HL-60 (cell line): Measurements from ENCODE around the gene DIS3L2.

ENCODE experiments used
- DNase-seq, 2 experiments: peaks; one replicate each; pipeline ENCODE4 v3.0.0-alpha.2; 2010 to 2020; ENCODE audit warnings: low read depth in 1 of 2, low spot score in 1 of 2
- H3K27ac ChIP-seq: fragments of 250-450 bp; sonication (Bioruptor Pico); replicated peaks from 2 replicates; pipeline ENCODE4 v1.5.1; 2020; ENCODE audit warnings: mild to moderate bottlenecking, moderate library complexity
- H3K27me3 ChIP-seq: fragments of 250-450 bp; sonication (Bioruptor Pico); 2 replicates; pipeline ENCODE4 v1.5.1; 2021; ENCODE audit warnings: mild to moderate bottlenecking, moderate library complexity; ENCODE audit not compliant: insufficient read depth, poor library complexity, severe bottlenecking
- H3K4me3 ChIP-seq: replicated peaks from 2 replicates; pipeline ENCODE4 v1.5.1; 2011; ENCODE audit warnings: mild to moderate bottlenecking, control low read depth, low read length; ENCODE audit not compliant: insufficient read depth
- GABPA ChIP-seq: IDR thresholded peaks from 2 replicates; pipeline ENCODE4 v1.6.1; 2012; ENCODE audit warnings: low read depth
- POLR2AphosphoS5 ChIP-seq: IDR thresholded peaks from 2 replicates; pipeline ENCODE4 v1.6.1; 2012; ENCODE audit warnings: low read depth
- SPI1 ChIP-seq: IDR thresholded peaks from 2 replicates; pipeline ENCODE4 v1.6.1; 2012; ENCODE audit warnings: low read depth, mild to moderate bottlenecking, borderline replicate concordance
- TF ChIP-seq, protein P1 (sequence below): IDR thresholded peaks from 2 replicates; pipeline ENCODE4 v1.6.1; 2012; ENCODE audit warnings: low read depth; ENCODE audit not compliant: insufficient replicate concordance
- TF ChIP-seq, protein P2 (sequence below): IDR thresholded peaks from one replicate; pipeline ENCODE4 v1.5.1; 2011; ENCODE audit warnings: low read length, control low read depth, inconsistent platforms; ENCODE audit not compliant: insufficient read depth

DIS3L2 gene

DNA sequence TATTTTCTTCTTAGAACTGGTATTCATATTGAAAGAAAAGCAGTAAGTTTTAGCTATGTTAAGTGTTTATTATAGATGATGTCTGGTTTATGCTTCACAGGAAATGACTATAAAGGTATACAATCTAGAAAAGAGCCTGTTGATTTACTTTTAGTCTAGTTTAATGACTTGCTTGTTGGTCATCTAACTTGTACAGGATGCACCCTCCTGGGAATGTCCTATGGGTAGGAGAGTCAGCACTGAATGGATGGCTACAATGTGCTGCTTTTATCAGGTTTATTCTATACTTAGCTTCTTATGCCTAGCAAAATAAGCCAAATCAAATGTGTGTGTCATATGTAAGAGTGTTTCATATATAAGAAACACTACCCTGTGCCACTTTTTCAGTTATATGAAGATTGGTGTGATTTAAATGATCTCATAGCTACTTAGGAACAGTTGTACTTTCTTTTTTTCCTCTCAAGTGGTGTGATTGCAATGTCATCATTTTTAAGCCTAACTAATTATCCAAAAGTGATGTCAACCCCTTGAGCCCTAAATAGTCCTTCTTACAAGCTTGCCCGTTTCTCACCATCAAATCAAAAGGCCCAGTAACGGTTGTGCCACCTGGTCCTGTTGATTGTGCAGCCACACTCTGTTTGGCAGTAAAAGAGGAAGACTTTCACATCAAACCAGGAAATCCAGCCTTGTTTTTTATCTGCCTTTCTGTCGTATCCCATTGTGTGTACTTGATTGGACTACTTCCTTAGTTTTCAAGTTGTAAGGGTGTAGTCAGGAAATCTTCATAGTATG, 176.0 kb downstream of the DIS3L2 start:
- no peak for TF ChIP-seq GABPA
- TF ChIP-seq, protein P1, sequence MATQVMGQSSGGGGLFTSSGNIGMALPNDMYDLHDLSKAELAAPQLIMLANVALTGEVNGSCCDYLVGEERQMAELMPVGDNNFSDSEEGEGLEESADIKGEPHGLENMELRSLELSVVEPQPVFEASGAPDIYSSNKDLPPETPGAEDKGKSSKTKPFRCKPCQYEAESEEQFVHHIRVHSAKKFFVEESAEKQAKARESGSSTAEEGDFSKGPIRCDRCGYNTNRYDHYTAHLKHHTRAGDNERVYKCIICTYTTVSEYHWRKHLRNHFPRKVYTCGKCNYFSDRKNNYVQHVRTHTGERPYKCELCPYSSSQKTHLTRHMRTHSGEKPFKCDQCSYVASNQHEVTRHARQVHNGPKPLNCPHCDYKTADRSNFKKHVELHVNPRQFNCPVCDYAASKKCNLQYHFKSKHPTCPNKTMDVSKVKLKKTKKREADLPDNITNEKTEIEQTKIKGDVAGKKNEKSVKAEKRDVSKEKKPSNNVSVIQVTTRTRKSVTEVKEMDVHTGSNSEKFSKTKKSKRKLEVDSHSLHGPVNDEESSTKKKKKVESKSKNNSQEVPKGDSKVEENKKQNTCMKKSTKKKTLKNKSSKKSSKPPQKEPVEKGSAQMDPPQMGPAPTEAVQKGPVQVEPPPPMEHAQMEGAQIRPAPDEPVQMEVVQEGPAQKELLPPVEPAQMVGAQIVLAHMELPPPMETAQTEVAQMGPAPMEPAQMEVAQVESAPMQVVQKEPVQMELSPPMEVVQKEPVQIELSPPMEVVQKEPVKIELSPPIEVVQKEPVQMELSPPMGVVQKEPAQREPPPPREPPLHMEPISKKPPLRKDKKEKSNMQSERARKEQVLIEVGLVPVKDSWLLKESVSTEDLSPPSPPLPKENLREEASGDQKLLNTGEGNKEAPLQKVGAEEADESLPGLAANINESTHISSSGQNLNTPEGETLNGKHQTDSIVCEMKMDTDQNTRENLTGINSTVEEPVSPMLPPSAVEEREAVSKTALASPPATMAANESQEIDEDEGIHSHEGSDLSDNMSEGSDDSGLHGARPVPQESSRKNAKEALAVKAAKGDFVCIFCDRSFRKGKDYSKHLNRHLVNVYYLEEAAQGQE = no peak
- TF ChIP-seq SPI1 = peak; percentile 46; the same call in 1 of the 2 replicates
- no peak for TF ChIP-seq POLR2AphosphoS5
- TF ChIP-seq, protein P2, sequence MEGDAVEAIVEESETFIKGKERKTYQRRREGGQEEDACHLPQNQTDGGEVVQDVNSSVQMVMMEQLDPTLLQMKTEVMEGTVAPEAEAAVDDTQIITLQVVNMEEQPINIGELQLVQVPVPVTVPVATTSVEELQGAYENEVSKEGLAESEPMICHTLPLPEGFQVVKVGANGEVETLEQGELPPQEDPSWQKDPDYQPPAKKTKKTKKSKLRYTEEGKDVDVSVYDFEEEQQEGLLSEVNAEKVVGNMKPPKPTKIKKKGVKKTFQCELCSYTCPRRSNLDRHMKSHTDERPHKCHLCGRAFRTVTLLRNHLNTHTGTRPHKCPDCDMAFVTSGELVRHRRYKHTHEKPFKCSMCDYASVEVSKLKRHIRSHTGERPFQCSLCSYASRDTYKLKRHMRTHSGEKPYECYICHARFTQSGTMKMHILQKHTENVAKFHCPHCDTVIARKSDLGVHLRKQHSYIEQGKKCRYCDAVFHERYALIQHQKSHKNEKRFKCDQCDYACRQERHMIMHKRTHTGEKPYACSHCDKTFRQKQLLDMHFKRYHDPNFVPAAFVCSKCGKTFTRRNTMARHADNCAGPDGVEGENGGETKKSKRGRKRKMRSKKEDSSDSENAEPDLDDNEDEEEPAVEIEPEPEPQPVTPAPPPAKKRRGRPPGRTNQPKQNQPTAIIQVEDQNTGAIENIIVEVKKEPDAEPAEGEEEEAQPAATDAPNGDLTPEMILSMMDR = no peak
- DNase-seq = peak in 1 of 2 experiments; percentile 18
- Histone ChIP-seq H3K27ac (no peak overlapping the region), H3K4me3 (no peak overlapping the region), H3K27me3 (no peaks in the 10 kb centered on the region)

DNA sequence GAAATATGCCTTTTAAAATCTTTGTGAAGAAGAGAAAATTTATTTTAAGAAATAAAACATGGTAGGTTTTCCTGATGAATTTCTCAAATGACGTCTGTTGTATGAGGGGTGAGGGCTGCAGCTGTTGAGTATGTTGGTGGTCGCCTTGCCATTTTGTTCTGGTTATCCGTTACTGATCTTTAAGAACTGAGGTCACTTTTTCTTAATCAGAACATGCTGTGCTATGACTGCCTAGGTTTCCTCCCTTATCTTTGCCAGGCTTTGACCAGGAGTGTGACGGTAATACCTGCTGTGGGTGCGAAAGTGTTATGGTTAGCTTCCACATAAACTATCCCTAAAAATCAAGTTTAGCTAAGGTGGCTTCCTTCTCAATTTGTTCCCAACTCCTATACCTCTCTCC, 176.9 kb downstream of the DIS3L2 start:
- Histone ChIP-seq H3K27me3 (no peaks in the 10 kb centered on the region), H3K27ac (no peak overlapping the region), H3K4me3 (no peak overlapping the region)
- DNase-seq = no peak
- no peak for TF ChIP-seq POLR2AphosphoS5
- TF ChIP-seq, protein P1 = no peak
- TF ChIP-seq, protein P2 = no peak
- TF ChIP-seq SPI1 = no peak
- TF ChIP-seq GABPA = no peak

DNA sequence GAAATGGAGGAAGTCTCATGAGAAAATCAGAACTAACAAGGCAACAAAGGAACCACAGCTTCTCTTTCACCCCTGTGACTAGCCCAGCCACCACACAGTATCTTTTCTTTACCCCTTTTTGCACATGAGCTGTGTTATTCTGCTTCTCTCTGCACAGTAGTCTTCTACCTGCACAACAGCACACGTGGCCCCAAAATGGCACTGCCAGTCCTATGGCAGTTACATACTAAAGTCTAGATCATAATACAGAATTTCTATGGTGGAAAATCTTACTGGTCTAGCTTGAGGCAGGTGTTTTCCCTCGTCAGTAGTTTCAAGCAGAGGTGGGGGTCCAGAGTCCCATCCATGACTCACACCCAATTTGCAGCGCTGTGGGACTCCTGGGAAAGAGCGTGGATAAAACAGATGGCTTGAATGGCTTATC, 177.7 kb downstream of the DIS3L2 start:
- no peak overlapping the region for H3K4me3 ChIP-seq
- DNase-seq = no peak
- no peaks in the 10 kb centered on the region for H3K27me3 ChIP-seq
- H3K27ac ChIP-seq = no peak overlapping the region
- TF ChIP-seq SPI1 = no peak
- TF ChIP-seq, protein P1 = no peak
- TF ChIP-seq, protein P2 = no peak
- TF ChIP-seq GABPA = no peak
- TF ChIP-seq POLR2AphosphoS5 = no peak
